K562 treated with DMSO at 1 percent for 4 hours (cell line): Measurements from ENCODE around the gene MAP3K13. TPM values are rescaled to one million over a fixed set of nuclear protein-coding genes. Genes with fewer than 3 reads are reported as not detected.

Experiments
- total RNA-seq: library from RNA; unstranded; fragments of 300-600 nt; gene quantifications from 2 replicates; pipeline ENCODE4 v1.2.3, GENCODE V29; 2022; ENCODE audit not compliant: insufficient read depth

The MAP3K13 gene, protein sequence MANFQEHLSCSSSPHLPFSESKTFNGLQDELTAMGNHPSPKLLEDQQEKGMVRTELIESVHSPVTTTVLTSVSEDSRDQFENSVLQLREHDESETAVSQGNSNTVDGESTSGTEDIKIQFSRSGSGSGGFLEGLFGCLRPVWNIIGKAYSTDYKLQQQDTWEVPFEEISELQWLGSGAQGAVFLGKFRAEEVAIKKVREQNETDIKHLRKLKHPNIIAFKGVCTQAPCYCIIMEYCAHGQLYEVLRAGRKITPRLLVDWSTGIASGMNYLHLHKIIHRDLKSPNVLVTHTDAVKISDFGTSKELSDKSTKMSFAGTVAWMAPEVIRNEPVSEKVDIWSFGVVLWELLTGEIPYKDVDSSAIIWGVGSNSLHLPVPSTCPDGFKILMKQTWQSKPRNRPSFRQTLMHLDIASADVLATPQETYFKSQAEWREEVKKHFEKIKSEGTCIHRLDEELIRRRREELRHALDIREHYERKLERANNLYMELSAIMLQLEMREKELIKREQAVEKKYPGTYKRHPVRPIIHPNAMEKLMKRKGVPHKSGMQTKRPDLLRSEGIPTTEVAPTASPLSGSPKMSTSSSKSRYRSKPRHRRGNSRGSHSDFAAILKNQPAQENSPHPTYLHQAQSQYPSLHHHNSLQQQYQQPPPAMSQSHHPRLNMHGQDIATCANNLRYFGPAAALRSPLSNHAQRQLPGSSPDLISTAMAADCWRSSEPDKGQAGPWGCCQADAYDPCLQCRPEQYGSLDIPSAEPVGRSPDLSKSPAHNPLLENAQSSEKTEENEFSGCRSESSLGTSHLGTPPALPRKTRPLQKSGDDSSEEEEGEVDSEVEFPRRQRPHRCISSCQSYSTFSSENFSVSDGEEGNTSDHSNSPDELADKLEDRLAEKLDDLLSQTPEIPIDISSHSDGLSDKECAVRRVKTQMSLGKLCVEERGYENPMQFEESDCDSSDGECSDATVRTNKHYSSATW
- total RNA-seq = 0.19 and 0.27 TPM in 2 replicates

GRCh38 chr3:185362850-185363661 lies at the start of gene MAP3K13:
Gene MAP3K13, plus strand, starts transcription at chr3:185363136. Its CDS starts 65,446 bp downstream, at chr3:185428582.

DNA sequence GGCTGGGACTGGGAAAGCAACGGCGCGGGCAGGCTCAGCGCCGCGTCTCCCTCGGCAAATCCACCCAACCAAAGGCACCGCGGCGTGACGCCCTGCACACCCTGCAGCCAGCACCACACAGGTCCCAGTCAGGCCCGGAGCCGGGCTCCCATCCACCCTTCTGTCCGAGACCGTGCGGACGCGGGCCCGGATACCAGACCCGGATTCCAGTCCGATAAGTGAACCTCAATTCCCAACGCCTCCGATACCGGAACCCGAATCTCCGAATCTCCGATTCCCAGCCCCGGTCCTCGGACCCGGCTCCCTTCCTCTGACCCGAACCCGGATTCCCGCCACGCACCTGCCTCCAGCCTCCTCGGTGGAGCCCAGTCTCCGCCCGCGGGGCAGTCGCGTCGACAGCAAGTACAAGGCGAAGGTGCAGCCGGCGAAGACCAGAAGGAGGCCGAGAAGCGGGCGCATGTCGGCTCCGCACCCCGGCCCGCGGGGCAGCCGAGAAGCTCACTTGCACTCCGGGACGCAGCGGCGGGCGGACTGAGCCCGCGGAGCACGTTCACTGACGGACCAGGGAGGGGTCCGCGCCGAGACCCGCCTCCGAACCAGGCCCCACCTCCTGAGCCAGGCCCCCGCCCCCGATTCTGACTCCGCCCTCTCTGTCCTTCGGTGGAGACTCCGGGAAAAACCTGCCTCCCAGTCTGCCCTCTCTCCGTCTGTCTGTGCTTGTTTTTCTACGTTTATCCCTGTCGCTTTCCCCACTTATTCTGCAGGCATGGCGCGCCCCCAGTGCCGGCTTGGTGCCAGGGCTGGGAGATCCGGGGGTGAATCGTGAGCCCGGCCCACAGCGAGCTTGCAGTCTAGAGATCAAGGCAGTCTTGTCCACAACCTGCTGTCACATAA lies 135.8 kb downstream of the MAP3K13 start, which contains the start of gene TMEM41A:
Gene TMEM41A, minus strand, starts transcription at position 533 of the 894 bp plus-strand sequence. Its CDS starts 74 bp downstream, at position 459.

Other genes with a start within 250 kb of the MAP3K13 start
- not detected in 2 replicates for gene C3orf70, start 210.1 kb upstream of the MAP3K13 start, total RNA-seq
- 1.6 and 3.8 TPM in 2 replicates for gene EHHADH, start 109.1 kb upstream of the MAP3K13 start, total RNA-seq
- gene TMEM41A, start 135.9 kb downstream of the MAP3K13 start, total RNA-seq = 12.7 and 13.1 TPM in 2 replicates
- 0.96 and 2.5 TPM in 2 replicates for gene LIPH, start 189.5 kb downstream of the MAP3K13 start, total RNA-seq
- 21.5 and 33.3 TPM in 2 replicates for gene SENP2, start 223.2 kb downstream of the MAP3K13 start, total RNA-seq